DOHH2 (cell line): Measurements from ENCODE around the gene MRPS2.

Experiments
- CTCF ChIP-seq: fragments of 200-600 bp; sonication (generic); IDR thresholded peaks from one replicate; pipeline ENCODE4 v1.5.1; 2014; ENCODE audit warnings: antibody characterized with exemption, mild to moderate bottlenecking, low read depth, low read length; ENCODE audit not compliant: poor library complexity, severe bottlenecking
- EZH2phosphoT487 ChIP-seq: fragments of 200-600 bp; sonication (generic); IDR thresholded peaks from 2 replicates; pipeline ENCODE4 v1.6.1; 2017; ENCODE audit warnings: borderline replicate concordance, mild to moderate bottlenecking, antibody characterized with exemption, low read length, moderate library complexity, mixed read lengths

GRCh38 chr9:135479469-135480052 lies 20.9 kb upstream of the MRPS2 start, which contains the start of gene PPP1R26:
- TF ChIP-seq CTCF (no peak), EZH2phosphoT487 (no peak)
